Measurements from ENCODE around the gene PLAAT5.
"Not testable (repeated sequence)": the region's sequence is repeated elsewhere in the genome, so short reads cannot be mapped to it uniquely, and the experiment has no call there.

GRCh38 chr11:63531074-63531792 is 40.3 kb upstream of the PLAAT5 start:
- not testable (repeated sequence) for TF ChIP-seq CTCF, POLR2A (IDR thresholded peaks at IDR 0.05)

Measured in tibial nerve (tissue), 3 donors.